A172 (cell line): Measurements from ENCODE around the gene NCKAP1. TPM values are rescaled to one million over a fixed set of nuclear protein-coding genes. Genes with fewer than 3 reads are reported as not detected.
"Not testable (repeated sequence)": the region's sequence is repeated elsewhere in the genome, so short reads cannot be mapped to it uniquely, and the experiment has no call there.

Experiments used
- DNase-seq: peaks from one replicate; pipeline ENCODE4 v3.0.0-alpha.2; 2015; ENCODE audit warnings: low spot score
- total RNA-seq: library from RNA; depleted of rRNA; stranded (reverse); fragments of >200 nt; shearing (Covaris generic); gene quantifications from 2 replicates; pipeline ENCODE4 v1.2.3, GENCODE V29; 2014

The NCKAP1 gene
- total RNA-seq, 1 experiment from 2014 or later, result 213 TPM

GRCh38 chr2:182913064-182913463, 125.2 kb downstream of the NCKAP1 start:
- no peak for DNase-seq

GRCh38 chr2:182912518-182912915, 125.7 kb downstream of the NCKAP1 start:
- DNase-seq, result no peak

- DNase-seq, result no peak
These were observed 126.3 kb downstream of the NCKAP1 start for GRCh38 chr2:182911813-182912517.

GRCh38 chr2:182910965-182911364, 127.3 kb downstream of the NCKAP1 start:
- no peak for DNase-seq

- no peak for DNase-seq
These were observed 131.0 kb downstream of the NCKAP1 start for GRCh38 chr2:182907081-182907830.

- no peak for DNase-seq
These were observed 131.8 kb downstream of the NCKAP1 start for GRCh38 chr2:182906454-182906853.

- DNase-seq, result no peak
These were observed 133.4 kb downstream of the NCKAP1 start for GRCh38 chr2:182904844-182905243.

- no peak for DNase-seq
These were observed 134.7 kb downstream of the NCKAP1 start for GRCh38 chr2:182903566-182903965.

GRCh38 chr2:182901748-182902147, 136.5 kb downstream of the NCKAP1 start:
- DNase-seq, result no peak

GRCh38 chr2:182898718-182899117, 139.5 kb downstream of the NCKAP1 start:
- DNase-seq, result no peak

- DNase-seq, result no peak
These were observed 141.1 kb downstream of the NCKAP1 start for GRCh38 chr2:182897137-182897536.

GRCh38 chr2:182895798-182896197, 142.5 kb downstream of the NCKAP1 start:
- no peak for DNase-seq

- DNase-seq, result no peak
These were observed 143.1 kb downstream of the NCKAP1 start for GRCh38 chr2:182895169-182895568.

- no peak for DNase-seq
These were observed 144.1 kb downstream of the NCKAP1 start for GRCh38 chr2:182894174-182894573.

- DNase-seq, result no peak
These were observed 144.6 kb downstream of the NCKAP1 start for GRCh38 chr2:182893666-182894065.

- DNase-seq, result not testable (repeated sequence)
These were observed 145.2 kb downstream of the NCKAP1 start for GRCh38 chr2:182893035-182893434.

- no peak for DNase-seq
These were observed 146.6 kb downstream of the NCKAP1 start for GRCh38 chr2:182891611-182892010.

GRCh38 chr2:182890773-182891378, 147.4 kb downstream of the NCKAP1 start:
- no peak for DNase-seq

- no peak for DNase-seq
These were observed 148.0 kb downstream of the NCKAP1 start for GRCh38 chr2:182890305-182890704.

- DNase-seq, result no peak
These were observed 150.4 kb downstream of the NCKAP1 start for GRCh38 chr2:182887753-182888415.

GRCh38 chr2:182887093-182887492, 151.2 kb downstream of the NCKAP1 start:
- DNase-seq, result no peak

- DNase-seq, result no peak
These were observed 152.5 kb downstream of the NCKAP1 start for GRCh38 chr2:182885771-182886170.
